ENCODE measurements around the gene GNB1L. TPM values are rescaled to one million over a fixed set of nuclear protein-coding genes. Genes with fewer than 3 reads are reported as not detected.

Gene GNB1L
- total RNA-seq, 1 donor from 2014 or later, result 3.0 TPM

DNA sequence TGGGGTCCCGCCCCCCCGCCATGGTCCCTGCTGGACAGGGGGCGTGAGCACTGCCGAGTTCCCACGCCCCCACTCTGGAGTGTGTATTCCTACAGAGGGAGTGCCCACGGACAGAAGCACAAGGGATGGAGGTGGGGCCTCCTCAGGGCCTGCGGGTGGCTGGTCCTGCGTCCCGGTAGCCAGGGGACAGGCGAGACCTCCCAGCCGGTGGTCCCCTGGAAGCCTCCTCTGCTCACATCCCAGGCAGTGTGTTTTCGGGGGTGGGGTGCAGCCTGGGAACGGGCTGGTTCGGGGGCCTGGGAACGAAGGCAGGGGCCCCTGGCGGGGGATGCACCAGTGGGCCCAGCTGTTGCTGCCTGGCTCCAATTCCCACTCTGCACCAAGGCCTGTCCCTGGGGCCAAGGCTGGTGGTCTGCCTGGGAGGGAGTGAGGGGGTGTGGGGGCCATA lies 115.2 kb downstream of the GNB1L start:
- no peaks in the 10 kb centered on the region for H3K9me3 ChIP-seq (ENCODE audit: low read depth)
- H3K79me2 ChIP-seq (ENCODE audit: low read depth), result no peaks in the 10 kb centered on the region
- no peak overlapping the region for H2AFZ ChIP-seq (replicated peaks)
- no peaks in the 10 kb centered on the region for H3K36me3 ChIP-seq
- H3K27me3 ChIP-seq, result no peaks in the 10 kb centered on the region
- H3K4me1 ChIP-seq, result peaks cover 12% of the 10 kb centered on the region
- no peak overlapping the region for H3K27ac Mint-ChIP-seq
- no peak for DNase-seq (ENCODE audit: low spot score)
- no peaks in the 10 kb centered on the region for H3K4me1 Mint-ChIP-seq
- no peak overlapping the region for H3K9ac ChIP-seq
- no peak overlapping the region for H3K4me3 Mint-ChIP-seq
- H3K27me3 Mint-ChIP-seq (ENCODE audit: insufficient read depth, low read depth), result peaks cover 2% of the 10 kb centered on the region
- no peaks in the 10 kb centered on the region for H3K9me3 Mint-ChIP-seq
- H3K4me2 ChIP-seq, result no peak overlapping the region
- no peaks in the 10 kb centered on the region for H3F3A ChIP-seq (ENCODE audit: low read depth)
- no peak overlapping the region for H3K27ac ChIP-seq
- H3K4me3 ChIP-seq, result no peak overlapping the region
- H3K36me3 Mint-ChIP-seq, result no peaks in the 10 kb centered on the region
- H4K20me1 ChIP-seq (ENCODE audit: low read depth), result no peaks in the 10 kb centered on the region
- TF ChIP-seq, protein P1, sequence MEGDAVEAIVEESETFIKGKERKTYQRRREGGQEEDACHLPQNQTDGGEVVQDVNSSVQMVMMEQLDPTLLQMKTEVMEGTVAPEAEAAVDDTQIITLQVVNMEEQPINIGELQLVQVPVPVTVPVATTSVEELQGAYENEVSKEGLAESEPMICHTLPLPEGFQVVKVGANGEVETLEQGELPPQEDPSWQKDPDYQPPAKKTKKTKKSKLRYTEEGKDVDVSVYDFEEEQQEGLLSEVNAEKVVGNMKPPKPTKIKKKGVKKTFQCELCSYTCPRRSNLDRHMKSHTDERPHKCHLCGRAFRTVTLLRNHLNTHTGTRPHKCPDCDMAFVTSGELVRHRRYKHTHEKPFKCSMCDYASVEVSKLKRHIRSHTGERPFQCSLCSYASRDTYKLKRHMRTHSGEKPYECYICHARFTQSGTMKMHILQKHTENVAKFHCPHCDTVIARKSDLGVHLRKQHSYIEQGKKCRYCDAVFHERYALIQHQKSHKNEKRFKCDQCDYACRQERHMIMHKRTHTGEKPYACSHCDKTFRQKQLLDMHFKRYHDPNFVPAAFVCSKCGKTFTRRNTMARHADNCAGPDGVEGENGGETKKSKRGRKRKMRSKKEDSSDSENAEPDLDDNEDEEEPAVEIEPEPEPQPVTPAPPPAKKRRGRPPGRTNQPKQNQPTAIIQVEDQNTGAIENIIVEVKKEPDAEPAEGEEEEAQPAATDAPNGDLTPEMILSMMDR (IDR thresholded peaks at IDR 0.05), result no peak
- TF ChIP-seq EZH2phosphoT487 (IDR thresholded peaks at IDR 0.05) (no peak), EZH2 (IDR thresholded peaks at IDR 0.05) (no peak)

DNA sequence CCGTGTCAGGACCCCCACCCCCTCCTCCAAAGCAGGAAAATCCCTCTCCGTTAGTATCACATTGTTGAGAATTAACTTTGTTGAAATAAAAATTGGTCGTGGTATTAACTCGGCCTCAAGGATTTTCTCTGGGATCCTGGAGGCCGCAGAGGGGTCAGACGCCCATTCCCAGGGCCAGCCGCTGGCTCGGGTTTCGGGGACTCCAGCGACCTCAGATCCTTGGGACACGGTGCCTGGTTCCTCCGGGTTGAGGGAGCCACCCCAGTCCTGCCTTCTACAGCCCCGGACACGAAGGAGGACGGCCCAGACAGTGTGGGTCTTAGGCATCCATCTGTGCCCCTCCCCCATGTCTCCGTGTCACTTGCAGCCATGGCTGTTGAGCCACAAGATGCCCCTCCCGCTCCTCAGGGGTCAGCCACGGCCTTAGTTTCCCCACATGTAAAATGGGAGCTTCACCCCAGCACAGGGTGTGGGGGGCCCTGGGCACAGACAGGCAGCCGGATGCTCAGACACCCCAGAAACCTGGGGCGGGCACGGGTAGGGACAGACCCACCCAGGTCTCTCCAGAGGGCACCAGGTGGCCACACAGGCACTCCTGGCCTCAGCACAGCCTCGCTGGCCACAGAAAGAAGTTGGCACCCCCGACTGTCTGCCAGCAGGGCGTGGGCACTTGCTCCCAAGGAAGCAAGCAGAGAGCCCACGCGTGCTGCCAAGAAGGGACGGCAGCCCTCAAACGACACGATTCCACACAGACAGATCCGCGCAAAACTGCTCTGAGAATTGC lies 115.8 kb downstream of the GNB1L start:
- Histone ChIP-seq H3K9me3 (ENCODE audit: low read depth) (no peaks in the 10 kb centered on the region), H4K20me1 (ENCODE audit: low read depth) (no peaks in the 10 kb centered on the region), H3K9ac (no peak overlapping the region), H3K27me3 (no peaks in the 10 kb centered on the region), H3K4me3 (no peak overlapping the region), H3K4me2 (peak overlapping the region; percentile 8), H3F3A (ENCODE audit: low read depth) (no peaks in the 10 kb centered on the region), H2AFZ (replicated peaks) (no peak overlapping the region), H3K4me1 (peaks cover 12% of the 10 kb centered on the region), H3K79me2 (ENCODE audit: low read depth) (no peaks in the 10 kb centered on the region), H3K36me3 (no peaks in the 10 kb centered on the region), H3K27ac (no peak overlapping the region)
- DNase-seq (ENCODE audit: low spot score), result no peak
- Mint-ChIP-seq H3K9me3 (no peaks in the 10 kb centered on the region), H3K4me1 (no peaks in the 10 kb centered on the region), H3K27ac (no peak overlapping the region), H3K36me3 (no peaks in the 10 kb centered on the region), H3K27me3 (ENCODE audit: insufficient read depth, low read depth) (peaks cover 2% of the 10 kb centered on the region), H3K4me3 (no peak overlapping the region)
- TF ChIP-seq EZH2 (IDR thresholded peaks at IDR 0.05) (no peak), EZH2phosphoT487 (IDR thresholded peaks at IDR 0.05) (no peak)
- TF ChIP-seq, protein P1 (IDR thresholded peaks at IDR 0.05), result no peak

GRCh38 chr22:19737846-19738663 lies 116.6 kb downstream of the GNB1L start:
- no peaks in the 10 kb centered on the region for H3K9me3 Mint-ChIP-seq
- H3K27ac ChIP-seq, result no peak overlapping the region
- H3K4me3 Mint-ChIP-seq, result no peak overlapping the region
- no peaks in the 10 kb centered on the region for H3K9me3 ChIP-seq (ENCODE audit: low read depth)
- no peaks in the 10 kb centered on the region for H3K79me2 ChIP-seq (ENCODE audit: low read depth)
- H3K4me1 ChIP-seq, result peaks cover 12% of the 10 kb centered on the region
- no peak overlapping the region for H2AFZ ChIP-seq (replicated peaks)
- peak overlapping the region; percentile 8 for H3K4me2 ChIP-seq
- H3K36me3 ChIP-seq, result no peaks in the 10 kb centered on the region
- no peaks in the 10 kb centered on the region for H3F3A ChIP-seq (ENCODE audit: low read depth)
- no peaks in the 10 kb centered on the region for H3K4me1 Mint-ChIP-seq
- no peak overlapping the region for H3K9ac ChIP-seq
- H4K20me1 ChIP-seq (ENCODE audit: low read depth), result no peaks in the 10 kb centered on the region
- H3K27me3 Mint-ChIP-seq (ENCODE audit: insufficient read depth, low read depth), result peaks cover 2% of the 10 kb centered on the region
- no peaks in the 10 kb centered on the region for H3K36me3 Mint-ChIP-seq
- no peak overlapping the region for H3K27ac Mint-ChIP-seq
- TF ChIP-seq EZH2phosphoT487 (IDR thresholded peaks at IDR 0.05) (no peak), EZH2 (IDR thresholded peaks at IDR 0.05) (no peak)
- TF ChIP-seq, protein P1 (IDR thresholded peaks at IDR 0.05), result no peak
- DNase-seq (ENCODE audit: low spot score), result peak; percentile 38
- no peaks in the 10 kb centered on the region for H3K27me3 ChIP-seq
- H3K4me3 ChIP-seq, result no peak overlapping the region

Data from neural progenitor cell (in vitro differentiated cells).